ENCODE data around the gene RAB11FIP2.

DNA sequence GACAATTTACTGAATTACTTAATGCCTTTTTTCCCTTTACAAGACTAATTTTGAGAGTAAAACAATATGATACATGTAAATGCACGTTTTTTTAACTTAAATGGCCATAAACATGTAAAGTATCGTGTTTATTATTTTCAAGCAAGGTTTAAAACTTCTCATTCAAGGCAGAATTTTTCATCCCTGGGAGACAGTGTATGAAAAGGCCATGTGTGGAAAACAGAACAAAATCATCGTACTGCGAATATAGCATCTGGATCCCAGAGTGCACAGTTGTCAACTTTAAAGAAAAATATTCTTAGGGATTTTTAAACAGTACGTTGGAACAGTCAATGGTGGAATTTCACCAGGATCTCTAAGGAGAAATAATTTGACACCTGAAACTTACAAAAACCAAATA, 1.1 kb upstream of the RAB11FIP2 start:
- no peak for TF ChIP-seq FOXM1 (IDR thresholded peaks at IDR 0.05; ENCODE audit: borderline replicate concordance, low read depth)
- no peak for TF ChIP-seq CEBPB (IDR thresholded peaks at IDR 0.05)
- TF ChIP-seq EP300 (IDR thresholded peaks at IDR 0.05; ENCODE audit: borderline replicate concordance): no peak
- TF ChIP-seq, protein P1, sequence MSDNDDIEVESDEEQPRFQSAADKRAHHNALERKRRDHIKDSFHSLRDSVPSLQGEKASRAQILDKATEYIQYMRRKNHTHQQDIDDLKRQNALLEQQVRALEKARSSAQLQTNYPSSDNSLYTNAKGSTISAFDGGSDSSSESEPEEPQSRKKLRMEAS (IDR thresholded peaks at IDR 0.05): no peak
- TF ChIP-seq RAD21 (IDR thresholded peaks at IDR 0.05; ENCODE audit: low read depth): no peak
- TF ChIP-seq TAF1 (IDR thresholded peaks at IDR 0.05; ENCODE audit: low read depth): no peak
- TF ChIP-seq, protein P2, sequence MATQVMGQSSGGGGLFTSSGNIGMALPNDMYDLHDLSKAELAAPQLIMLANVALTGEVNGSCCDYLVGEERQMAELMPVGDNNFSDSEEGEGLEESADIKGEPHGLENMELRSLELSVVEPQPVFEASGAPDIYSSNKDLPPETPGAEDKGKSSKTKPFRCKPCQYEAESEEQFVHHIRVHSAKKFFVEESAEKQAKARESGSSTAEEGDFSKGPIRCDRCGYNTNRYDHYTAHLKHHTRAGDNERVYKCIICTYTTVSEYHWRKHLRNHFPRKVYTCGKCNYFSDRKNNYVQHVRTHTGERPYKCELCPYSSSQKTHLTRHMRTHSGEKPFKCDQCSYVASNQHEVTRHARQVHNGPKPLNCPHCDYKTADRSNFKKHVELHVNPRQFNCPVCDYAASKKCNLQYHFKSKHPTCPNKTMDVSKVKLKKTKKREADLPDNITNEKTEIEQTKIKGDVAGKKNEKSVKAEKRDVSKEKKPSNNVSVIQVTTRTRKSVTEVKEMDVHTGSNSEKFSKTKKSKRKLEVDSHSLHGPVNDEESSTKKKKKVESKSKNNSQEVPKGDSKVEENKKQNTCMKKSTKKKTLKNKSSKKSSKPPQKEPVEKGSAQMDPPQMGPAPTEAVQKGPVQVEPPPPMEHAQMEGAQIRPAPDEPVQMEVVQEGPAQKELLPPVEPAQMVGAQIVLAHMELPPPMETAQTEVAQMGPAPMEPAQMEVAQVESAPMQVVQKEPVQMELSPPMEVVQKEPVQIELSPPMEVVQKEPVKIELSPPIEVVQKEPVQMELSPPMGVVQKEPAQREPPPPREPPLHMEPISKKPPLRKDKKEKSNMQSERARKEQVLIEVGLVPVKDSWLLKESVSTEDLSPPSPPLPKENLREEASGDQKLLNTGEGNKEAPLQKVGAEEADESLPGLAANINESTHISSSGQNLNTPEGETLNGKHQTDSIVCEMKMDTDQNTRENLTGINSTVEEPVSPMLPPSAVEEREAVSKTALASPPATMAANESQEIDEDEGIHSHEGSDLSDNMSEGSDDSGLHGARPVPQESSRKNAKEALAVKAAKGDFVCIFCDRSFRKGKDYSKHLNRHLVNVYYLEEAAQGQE (IDR thresholded peaks at IDR 0.05; ENCODE audit: low read depth): no peak
- TF ChIP-seq CREB1 (IDR thresholded peaks at IDR 0.05; ENCODE audit: low read depth): no peak
- no peak for TF ChIP-seq TCF12 (IDR thresholded peaks at IDR 0.05; ENCODE audit: low read depth)
- no peak for TF ChIP-seq YY1 (IDR thresholded peaks at IDR 0.05; ENCODE audit: low read depth)
- TF ChIP-seq EGR1 (IDR thresholded peaks at IDR 0.05): no peak
- TF ChIP-seq TEAD4 (IDR thresholded peaks at IDR 0.05): no peak

Measured in Ishikawa (cell line).